ENCODE data around the gene SNF8. TPM values are rescaled to one million over a fixed set of nuclear protein-coding genes. Genes with fewer than 3 reads are reported as not detected.
A peak's percentile ranks its signal among the peaks of the same experiment; 100 is the strongest.

SNF8 gene
- total RNA-seq, 2 donors from 2014 or later: 53.8 to 70.6 TPM

- no peak for ATAC-seq
- H3K27me3 Mint-ChIP-seq: no peaks in the 10 kb centered on the region
- peaks cover 17% of the 10 kb centered on the region for H3K4me1 Mint-ChIP-seq
- H3K9me3 ChIP-seq (ENCODE audit: control insufficient read depth, low read length, poor library complexity, severe bottlenecking): no peaks in the 10 kb centered on the region
- no peak for DNase-seq
- H3K4me3 Mint-ChIP-seq: no peak overlapping the region
- H3K27ac Mint-ChIP-seq: no peak overlapping the region
- no peaks in the 10 kb centered on the region for H3K36me3 Mint-ChIP-seq (ENCODE audit: low read depth)
Measured at GRCh38 chr17:48894886-48895285, 49.8 kb downstream of the SNF8 start.

- ATAC-seq (no peak), DNase-seq (no peak)
- peaks cover 17% of the 10 kb centered on the region for H3K4me1 Mint-ChIP-seq
- H3K36me3 Mint-ChIP-seq (ENCODE audit: low read depth): no peaks in the 10 kb centered on the region
- H3K4me3 Mint-ChIP-seq: peak overlapping the region; percentile 96
- H3K27me3 Mint-ChIP-seq: no peaks in the 10 kb centered on the region
- H3K27ac Mint-ChIP-seq: peak overlapping the region; percentile 98
- no peaks in the 10 kb centered on the region for H3K9me3 ChIP-seq (ENCODE audit: control insufficient read depth, low read length, poor library complexity, severe bottlenecking)
Measured at GRCh38 chr17:48893646-48894508, 50.8 kb downstream of the SNF8 start.

- DNase-seq: no peak
- peaks cover 17% of the 10 kb centered on the region for H3K4me1 Mint-ChIP-seq
- H3K27ac Mint-ChIP-seq: peak overlapping the region; percentile 98
- H3K4me3 Mint-ChIP-seq: peak overlapping the region; percentile 96
- no peaks in the 10 kb centered on the region for H3K36me3 Mint-ChIP-seq (ENCODE audit: low read depth)
- no peak for ATAC-seq
- H3K9me3 ChIP-seq (ENCODE audit: control insufficient read depth, low read length, poor library complexity, severe bottlenecking): no peaks in the 10 kb centered on the region
- no peaks in the 10 kb centered on the region for H3K27me3 Mint-ChIP-seq
Measured at GRCh38 chr17:48892940-48893645, 51.5 kb downstream of the SNF8 start.

GRCh38 chr17:48890086-48890485 is 54.6 kb downstream of the SNF8 start:
- Mint-ChIP-seq H3K4me1 (peaks cover 17% of the 10 kb centered on the region), H3K27me3 (no peaks in the 10 kb centered on the region), H3K27ac (no peak overlapping the region), H3K36me3 (ENCODE audit: low read depth) (no peaks in the 10 kb centered on the region), H3K4me3 (no peak overlapping the region)
- no peak for ATAC-seq
- no peak for DNase-seq
- H3K9me3 ChIP-seq (ENCODE audit: control insufficient read depth, low read length, poor library complexity, severe bottlenecking): no peaks in the 10 kb centered on the region

GRCh38 chr17:48883171-48883570 is 61.5 kb downstream of the SNF8 start:
- Mint-ChIP-seq H3K4me1 (peaks cover 3% of the 10 kb centered on the region), H3K36me3 (ENCODE audit: low read depth) (no peaks in the 10 kb centered on the region), H3K27ac (no peak overlapping the region), H3K4me3 (no peak overlapping the region), H3K27me3 (peaks cover 4% of the 10 kb centered on the region)
- ATAC-seq (no peak), DNase-seq (no peak)
- no peaks in the 10 kb centered on the region for H3K9me3 ChIP-seq (ENCODE audit: control insufficient read depth, low read length, poor library complexity, severe bottlenecking)

- no peaks in the 10 kb centered on the region for H3K9me3 ChIP-seq (ENCODE audit: control insufficient read depth, low read length, poor library complexity, severe bottlenecking)
- Mint-ChIP-seq H3K4me3 (no peak overlapping the region), H3K27ac (no peak overlapping the region), H3K4me1 (peaks cover 3% of the 10 kb centered on the region), H3K36me3 (ENCODE audit: low read depth) (no peaks in the 10 kb centered on the region), H3K27me3 (peaks cover 4% of the 10 kb centered on the region)
- DNase-seq (no peak), ATAC-seq (no peak)
Measured at GRCh38 chr17:48882272-48882671, 62.4 kb downstream of the SNF8 start.

Other genes with a start within 250 kb of the SNF8 start
- gene PRAC1, start 222.3 kb downstream of the SNF8 start, total RNA-seq: not detected
- gene PRAC2, start 221.7 kb downstream of the SNF8 start, total RNA-seq: not detected
- gene HOXB13, start 216.1 kb downstream of the SNF8 start, total RNA-seq: not detected
- gene TTLL6, start 127.6 kb downstream of the SNF8 start, total RNA-seq: not detected
- gene CALCOCO2, start 113.8 kb downstream of the SNF8 start, total RNA-seq: 100 to 1,000 TPM; 152 to 154 TPM
- gene ATP5MC1, start 52.1 kb downstream of the SNF8 start, total RNA-seq: 10 to 100 TPM; 17.3 to 25.7 TPM
- gene UBE2Z, start 36.4 kb downstream of the SNF8 start, total RNA-seq: 10 to 100 TPM; 78.9 to 84.5 TPM
- not detected for gene GIP, start 23.8 kb upstream of the SNF8 start, total RNA-seq
- gene IGF2BP1, start 52.5 kb upstream of the SNF8 start, total RNA-seq: not detected
- gene B4GALNT2, start 187.9 kb upstream of the SNF8 start, total RNA-seq: under 1 TPM; 0.15 to 0.18 TPM

All from T-helper 17 cell (primary cell).